GM18517 (cell line): ENCODE data around the gene CACNG6.

Experiments
- ATAC-seq: cut with Tn5 transposase; IDR thresholded peaks from one replicate; pipeline ENCODE4 v1.9.1; 2021; ENCODE audit warnings: mild to moderate bottlenecking, moderate library complexity; ENCODE audit not compliant: unreplicated experiment

The CACNG6 gene

DNA sequence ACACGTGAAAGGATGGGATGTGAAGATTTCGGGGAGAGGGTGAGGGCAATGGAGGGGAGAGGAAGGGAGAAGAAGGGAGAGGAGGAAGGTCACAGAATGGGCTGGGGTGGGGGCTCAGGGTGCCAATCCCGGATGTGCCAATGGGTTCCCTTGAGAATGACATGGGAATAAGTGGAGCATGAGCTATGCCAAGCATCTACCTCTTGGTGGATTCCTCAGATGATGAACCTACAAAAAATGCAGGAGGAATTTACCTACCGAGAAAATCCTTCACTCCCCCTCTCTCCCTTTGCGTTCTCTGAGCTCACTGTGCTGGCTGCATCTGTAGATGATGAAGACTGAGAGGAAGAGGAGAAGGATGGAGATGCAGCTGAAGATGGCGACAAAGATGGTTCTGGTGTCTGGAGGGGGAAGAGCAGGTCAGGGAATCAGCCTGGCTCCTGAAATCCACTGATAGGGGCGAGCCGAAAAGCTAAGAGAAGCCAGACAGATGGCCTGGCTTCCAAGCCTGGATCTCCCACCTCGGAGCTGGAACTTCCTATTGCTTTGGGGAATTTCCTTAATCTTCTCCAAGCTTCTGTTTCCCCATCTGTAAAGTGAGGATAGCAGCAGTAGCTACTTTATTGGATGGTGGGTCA, 50.7 kb downstream of the CACNG6 start:
- no peak for ATAC-seq

DNA sequence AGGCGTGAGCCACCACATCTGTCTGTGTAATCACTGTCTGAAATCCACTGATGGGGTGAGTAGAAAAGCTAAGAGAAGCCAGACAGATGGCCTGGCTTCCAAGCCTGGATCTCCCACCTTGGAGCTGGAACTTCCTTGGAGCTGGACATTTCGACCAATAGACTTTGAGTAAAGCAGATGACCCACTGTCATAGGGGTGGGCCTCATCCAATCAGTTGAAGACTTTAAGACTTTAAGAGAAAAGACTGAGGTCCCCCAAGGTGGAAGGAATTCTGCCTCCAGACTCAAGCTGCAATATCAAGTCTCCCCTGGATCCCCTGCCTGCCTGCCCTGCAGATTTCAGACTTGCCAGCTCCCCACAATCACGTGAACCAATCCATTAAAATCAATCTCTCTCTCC, 51.6 kb downstream of the CACNG6 start:
- no peak for ATAC-seq

DNA sequence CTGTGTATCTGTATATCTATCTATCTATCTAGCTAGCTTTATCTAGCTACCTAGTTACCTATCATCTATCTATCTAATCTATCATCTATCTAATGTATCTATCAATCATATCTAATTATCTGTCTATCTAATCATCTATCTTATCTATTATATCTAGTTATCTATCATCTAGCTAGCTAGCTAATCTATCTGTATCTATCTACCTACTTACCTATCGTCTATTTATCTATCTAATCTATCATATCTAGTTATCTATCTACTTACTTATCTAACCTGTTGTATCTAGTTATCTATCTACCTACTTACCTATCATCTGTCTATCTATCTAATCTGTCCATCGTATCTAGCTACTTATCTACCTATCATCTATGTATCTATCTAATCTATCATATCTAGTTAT, 54.3 kb downstream of the CACNG6 start:
- ATAC-seq = no peak

DNA sequence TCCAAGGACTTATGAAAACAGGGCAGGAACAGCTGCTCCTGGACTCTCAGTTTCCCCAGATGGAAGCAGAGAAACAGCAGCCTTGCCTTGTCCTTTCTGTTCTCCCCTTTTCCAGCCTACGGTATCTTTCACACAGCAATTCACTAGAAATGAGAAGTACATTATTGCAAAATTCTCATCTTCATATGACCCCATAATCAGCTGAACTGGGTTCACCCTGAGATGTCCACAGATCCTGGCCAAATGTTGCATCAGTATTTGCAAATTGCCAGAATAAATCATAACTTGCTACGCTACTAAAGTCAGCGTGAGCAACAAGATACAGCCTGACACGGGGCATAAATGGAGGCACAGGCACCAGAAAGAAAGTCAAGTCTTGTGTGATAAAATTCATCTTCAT, 56.2 kb downstream of the CACNG6 start:
- ATAC-seq = no peak
